OCI-LY7 (cell line): ENCODE results near the gene NUP210. TPM values are rescaled to one million over a fixed set of nuclear protein-coding genes. Genes with fewer than 3 reads are reported as not detected.

Experiments
- BruUV-seq: library from RNA; stranded (reverse); fragments of 400-500 nt; replicated peaks from 2 replicates; lab custom pipeline; 2021; lab: Mats Ljungman, UMichigan
- CTCF ChIA-PET: fragments of 300-600 bp; sonication (Branson Sonifier 250); formaldehyde crosslinking; loops from one replicate; lab custom pipeline; 2022; ENCODE audit warnings: antibody characterized with exemption; ENCODE audit not compliant: unreplicated experiment; lab: Charles Lee
- POLR2A ChIA-PET: fragments of 300-600 bp; sonication (Branson Sonifier 250); formaldehyde crosslinking; loops from one replicate; lab custom pipeline; 2022; ENCODE audit warnings: antibody characterized with exemption; lab: Charles Lee
- DNase-seq: peaks from one replicate; pipeline ENCODE4 v3.0.0-alpha.2; 2015; ENCODE audit warnings: low spot score
- H2AFZ ChIP-seq: fragments of 200-600 bp; sonication (generic), shearing (Covaris generic); 2 replicates; pipeline ENCODE4 v1.6.1; 2014; ENCODE audit warnings: mild to moderate bottlenecking, antibody characterized with exemption, low read length, moderate library complexity
- H3K27ac ChIP-seq: fragments of 200-600 bp; sonication (generic); 2 replicates; pipeline ENCODE4 v1.5.1; 2014; ENCODE audit warnings: mixed run types, low read depth, mild to moderate bottlenecking, moderate library complexity, low read length, inconsistent platforms; ENCODE audit not compliant: poor library complexity, severe bottlenecking
- H3K36me3 ChIP-seq: fragments of 200-600 bp; sonication (generic); 2 replicates; pipeline ENCODE4 v1.6.1; 2014; ENCODE audit warnings: mild to moderate bottlenecking, antibody characterized with exemption, low read length, moderate library complexity, mixed read lengths; ENCODE audit not compliant: insufficient read depth
- H3K4me1 ChIP-seq: fragments of 200-600 bp; sonication (generic); 2 replicates; pipeline ENCODE4 v1.5.1; 2014; ENCODE audit warnings: mild to moderate bottlenecking, low read length; ENCODE audit not compliant: insufficient read depth, poor library complexity, severe bottlenecking
- H3K4me2 ChIP-seq: fragments of 200-600 bp; sonication (generic); 2 replicates; pipeline ENCODE4 v1.6.1; 2014; ENCODE audit warnings: mild to moderate bottlenecking, low read length
- H3K4me3 ChIP-seq: fragments of 200-600 bp; sonication (generic); 2 replicates; pipeline ENCODE4 v1.5.1; 2014; ENCODE audit warnings: mild to moderate bottlenecking, low read depth, low read length; ENCODE audit not compliant: poor library complexity, severe bottlenecking
- H3K79me2 ChIP-seq: fragments of 200-600 bp; sonication (generic); 2 replicates; pipeline ENCODE4 v1.6.1; 2016; ENCODE audit warnings: low read depth, mild to moderate bottlenecking, low read length, moderate library complexity, mixed read lengths; ENCODE audit not compliant: insufficient read depth
- H3K9me2 ChIP-seq: fragments of 200-600 bp; sonication (generic); 2 replicates; pipeline ENCODE4 v1.6.1; 2016; ENCODE audit warnings: mild to moderate bottlenecking, low read length, mixed read lengths; ENCODE audit not compliant: insufficient read depth
- H3K9me3 ChIP-seq: fragments of 200-600 bp; sonication (generic); 2 replicates; pipeline ENCODE4 v1.6.1; 2014; ENCODE audit warnings: mild to moderate bottlenecking, mixed run types, low read length, mixed read lengths
- H4K20me1 ChIP-seq: fragments of 200-600 bp; sonication (generic); 2 replicates; pipeline ENCODE4 v1.6.1; 2014; ENCODE audit warnings: mild to moderate bottlenecking, antibody characterized with exemption, low read length, moderate library complexity, mixed read lengths; ENCODE audit not compliant: insufficient read depth
- CTCF ChIP-seq: fragments of 200-600 bp; sonication (generic); conservative IDR thresholded peaks from 2 replicates; pipeline ENCODE4 v1.5.1; 2014; ENCODE audit warnings: mild to moderate bottlenecking, antibody characterized with exemption, low read length, moderate library complexity, mixed read lengths
- EZH2phosphoT487 ChIP-seq: fragments of 200-600 bp; sonication (generic); IDR thresholded peaks from 2 replicates; pipeline ENCODE4 v1.6.1; 2018; ENCODE audit warnings: low read depth, borderline replicate concordance, mild to moderate bottlenecking, mixed run types, antibody characterized with exemption, low read length, moderate library complexity, mixed read lengths
- intact Hi-C: fragments of 100-400 bp; cut with micrococcal nuclease; formaldehyde crosslinking; loops from one replicate; pipeline ENCODE4 v1.10.0; 2022; ENCODE audit not compliant: unreplicated experiment
- total RNA-seq, 2 experiments: library from RNA; depleted of rRNA in 1 of 2; stranded (reverse); fragments of >200 nt in 1 of 2; shearing (Covaris generic) in 1 of 2; gene quantifications; 2 replicates each; pipeline ENCODE4 v1.2.3, GENCODE V29; 2014 to 2022

Gene NUP210
- total RNA-seq, 2 experiments from 2014 or later = 195 to 232 TPM

- ChIA-PET POLR2A (interaction anchor here (0.6 to 6.3 kb wide), 6 partner anchors 9 to 407 kb away, joined by 3 to 61 read pairs (median 6); no protein-coding TSS in a partner anchor), CTCF (interaction anchor here (3.4 kb wide), 1 partner anchor 32 kb away, joined by 10 read pairs; no protein-coding TSS in a partner anchor)
- Histone ChIP-seq H3K9me3 (no peaks in the 10 kb centered on the region), H3K27ac (peak overlapping the region; percentile 91), H4K20me1 (peaks cover 30% of the 10 kb centered on the region), H3K79me2 (peaks cover 64% of the 10 kb centered on the region), H3K4me3 (peak overlapping the region; percentile 98), H3K36me3 (peaks cover 44% of the 10 kb centered on the region), H3K4me2 (peak overlapping the region; percentile 98), H3K4me1 (peaks cover 69% of the 10 kb centered on the region), H3K9me2 (no peaks in the 10 kb centered on the region), H2AFZ (no peak overlapping the region)
- peak; percentile 40 for TF ChIP-seq CTCF
- no peak for TF ChIP-seq EZH2phosphoT487
- DNase-seq = peak; percentile 72
- intact Hi-C loops = loop anchor here (1.0 to 2.0 kb wide), 2 partner anchors 9 to 403 kb away; no protein-coding TSS in a partner anchor
- no TSS peak for BruUV-seq
These were observed 547 bp downstream of the NUP210 start for GRCh38 chr3:13419505-13420044.

DNA sequence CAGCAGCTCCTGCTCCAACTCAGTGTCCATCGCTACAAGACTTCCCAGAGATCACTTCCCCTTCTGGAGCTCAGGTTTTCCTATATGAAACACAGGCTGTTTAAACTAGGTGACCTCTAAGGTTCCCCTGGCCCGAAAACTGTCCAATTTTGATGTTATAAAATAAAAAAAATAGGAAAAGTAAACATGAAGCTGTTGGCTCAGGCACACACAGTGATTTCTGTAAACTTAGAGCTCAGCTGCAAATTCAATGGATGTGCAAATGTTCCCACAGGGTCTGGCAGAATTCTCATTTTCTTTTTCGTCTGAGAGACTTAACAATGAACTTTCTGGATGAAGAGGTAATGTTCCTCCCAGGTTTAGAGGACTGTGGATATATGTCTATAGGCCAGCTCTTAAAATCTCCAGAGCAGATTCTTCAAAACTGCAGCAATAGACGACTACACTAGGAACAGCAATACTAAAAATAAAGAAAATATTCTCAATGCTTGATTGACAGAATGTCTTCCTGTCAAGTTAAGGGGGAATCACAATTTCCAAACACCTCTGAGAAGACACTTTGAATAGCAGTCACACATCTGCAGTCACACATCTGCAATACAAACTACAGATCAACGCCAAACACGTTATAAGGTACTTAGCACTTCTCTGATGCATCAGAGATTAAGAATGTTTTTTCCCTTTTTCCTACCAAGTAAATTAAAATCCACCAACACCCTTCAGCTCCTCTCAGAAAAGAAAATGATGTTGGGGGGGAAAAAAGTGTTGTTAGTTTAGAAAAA lies 2.8 kb downstream of the NUP210 start:
- Histone ChIP-seq H3K9me3 (no peaks in the 10 kb centered on the region), H3K4me2 (peak overlapping the region; percentile 98), H3K9me2 (no peaks in the 10 kb centered on the region), H2AFZ (no peak overlapping the region), H3K27ac (peak overlapping the region; percentile 91), H3K36me3 (peaks cover 56% of the 10 kb centered on the region), H3K4me3 (peak overlapping the region; percentile 98), H3K79me2 (peaks cover 86% of the 10 kb centered on the region), H3K4me1 (peaks cover 78% of the 10 kb centered on the region), H4K20me1 (peaks cover 30% of the 10 kb centered on the region)
- ChIA-PET POLR2A (interaction anchor here (0.6 to 6.3 kb wide), 7 partner anchors 9 to 320 kb away, joined by 3 to 61 read pairs (median 14); no protein-coding TSS in a partner anchor), CTCF (interaction anchor here (0.7 to 3.4 kb wide), 3 partner anchors 12 to 36 kb away, joined by 4 to 13 read pairs (median 10); no protein-coding TSS in a partner anchor)
- TF ChIP-seq EZH2phosphoT487 (no peak), CTCF (no peak)
- DNase-seq = peak; percentile 43
- BruUV-seq = TSS peak; percentile 67
- intact Hi-C loops = no loop called here
